Right cardiac atrium (tissue), 5 donors: Measurements from ENCODE around the gene CEP72. TPM values are rescaled to one million over a fixed set of nuclear protein-coding genes. Genes with fewer than 3 reads are reported as not detected.
"Not testable (repeated sequence)": the region's sequence is repeated elsewhere in the genome, so short reads cannot be mapped to it uniquely, and the experiment has no call there.

Experiments
- ATAC-seq, 2 donors: fragments of 200-7000 bp; cut with Tn5 transposase; one replicate each; pipeline versions ENCODE4 v1.8.0 to v1.9.1; 2020; ENCODE audit warnings: moderate library complexity in 2 of 2, mild to moderate bottlenecking in 1 of 2
- DNase-seq, 3 donors: peaks; one replicate each; pipeline ENCODE4 v3.0.0-alpha.2; 2020
- H3K27ac ChIP-seq: one replicate; pipeline ENCODE4 v1.5.1; 2013; ENCODE audit warnings: mild to moderate bottlenecking, low read length, control low read depth, moderate library complexity
- H3K27me3 ChIP-seq: one replicate; pipeline ENCODE4 v1.6.1; 2013; ENCODE audit not compliant: control insufficient read depth, insufficient read depth
- H3K4me1 ChIP-seq: one replicate; pipeline ENCODE4 v1.6.1; 2013; ENCODE audit warnings: low read length; ENCODE audit not compliant: control insufficient read depth, insufficient read depth
- H3K4me3 ChIP-seq: one replicate; pipeline ENCODE4 v1.5.1; 2013; ENCODE audit warnings: low read length, control low read depth
- H3K9me3 ChIP-seq: one replicate; pipeline ENCODE4 v1.6.1; 2013; ENCODE audit warnings: low read length; ENCODE audit not compliant: control insufficient read depth
- WGBS: extraction: QIAGEN DNeasy Blood & Tissue Kit; methylation state at CpG from one replicate; pipeline ENCODE4 v1.1.7; 2013; 5-methylcytosine and 5-hydroxymethylcytosine counted together
- intact Hi-C, 4 donors: fragments of 100-400 bp; cut with DNase I; formaldehyde crosslinking; loops; one replicate each; pipeline versions ENCODE4 v1.11.0 to v1.14.0; 2022 to 2023
- polyA plus RNA-seq: library from polyadenylated mRNA; stranded (reverse); fragments of 200-250 nt; gene quantifications from one replicate; pipeline ENCODE4 v1.2.3, GENCODE V29; 2013
- total RNA-seq, 4 donors: library from RNA; stranded (reverse); fragmentation: NEBNext Ultra II Directional; extraction: Animal tissue kit (Norgen Biotek cat#: 25700); gene quantifications; one replicate each; pipeline ENCODE4 v1.2.1, GENCODE V29; 2021
- donor health status: healthy with polysubstance abuse.
- donor health status: DM: no; HTN: yes; CAD: no.
- donor health status: DM: no; HTN: no; CAD: no.
- donor health status: DM: no; HTN: yes; CAD: no; lungs with severe emphysema.
- donor health status: DM: yes; HTN: yes; CAD: no.

CEP72 gene
- total and polyA plus RNA-seq, 5 donors = 1.1 to 3.4 (median 2.1) TPM

DNA sequence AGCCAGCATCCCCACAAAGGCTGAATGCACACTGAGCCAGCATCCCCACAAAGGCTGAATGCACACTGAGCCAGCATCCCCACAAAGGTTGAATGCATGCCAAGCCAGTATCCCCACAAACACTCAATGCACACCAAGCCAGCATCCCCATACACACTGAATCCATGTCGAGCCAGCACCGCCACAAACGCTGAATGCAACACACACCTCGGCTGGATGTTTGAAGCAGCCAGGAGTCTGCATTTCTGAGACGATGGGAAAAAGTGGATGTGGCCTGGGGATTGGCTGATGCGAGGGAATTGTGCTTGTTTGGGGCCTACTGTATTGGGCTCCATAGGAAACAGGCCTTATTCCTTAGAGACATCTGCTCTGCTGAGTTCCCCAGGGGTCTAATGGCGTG is 30.9 kb upstream of the CEP72 start:
- H3K27me3 ChIP-seq = no peaks in the 10 kb centered on the region
- H3K9me3 ChIP-seq = peaks cover under 1% of the 10 kb centered on the region
- WGBS = 77% methylated on average over 7 of the region's 7 CpGs
- intact Hi-C loops = no loop called here
- no peak overlapping the region for H3K27ac ChIP-seq
- no peak overlapping the region for H3K4me3 ChIP-seq
- DNase-seq (no peak), ATAC-seq (no peak)
- H3K4me1 ChIP-seq = no peaks in the 10 kb centered on the region

GRCh38 chr5:581941-582340 is 30.2 kb upstream of the CEP72 start:
- DNase-seq (no peak), ATAC-seq (no peak)
- no peak overlapping the region for H3K4me3 ChIP-seq
- no peaks in the 10 kb centered on the region for H3K4me1 ChIP-seq
- H3K9me3 ChIP-seq = no peaks in the 10 kb centered on the region
- H3K27me3 ChIP-seq = no peaks in the 10 kb centered on the region
- no peak overlapping the region for H3K27ac ChIP-seq
- WGBS = 88% methylated on average over 9 of the region's 9 CpGs
- intact Hi-C loops = no loop called here

- DNase-seq, H3K4me3 ChIP-seq, ATAC-seq, intact Hi-C loops, H3K9me3 ChIP-seq, H3K27me3 ChIP-seq, H3K4me1 ChIP-seq, H3K27ac ChIP-seq: not testable (repeated sequence)
- WGBS = 87% methylated on average over 3 of the region's 3 CpGs
Observed at GRCh38 chr5:582445-582844, 29.7 kb upstream of the CEP72 start.

DNA sequence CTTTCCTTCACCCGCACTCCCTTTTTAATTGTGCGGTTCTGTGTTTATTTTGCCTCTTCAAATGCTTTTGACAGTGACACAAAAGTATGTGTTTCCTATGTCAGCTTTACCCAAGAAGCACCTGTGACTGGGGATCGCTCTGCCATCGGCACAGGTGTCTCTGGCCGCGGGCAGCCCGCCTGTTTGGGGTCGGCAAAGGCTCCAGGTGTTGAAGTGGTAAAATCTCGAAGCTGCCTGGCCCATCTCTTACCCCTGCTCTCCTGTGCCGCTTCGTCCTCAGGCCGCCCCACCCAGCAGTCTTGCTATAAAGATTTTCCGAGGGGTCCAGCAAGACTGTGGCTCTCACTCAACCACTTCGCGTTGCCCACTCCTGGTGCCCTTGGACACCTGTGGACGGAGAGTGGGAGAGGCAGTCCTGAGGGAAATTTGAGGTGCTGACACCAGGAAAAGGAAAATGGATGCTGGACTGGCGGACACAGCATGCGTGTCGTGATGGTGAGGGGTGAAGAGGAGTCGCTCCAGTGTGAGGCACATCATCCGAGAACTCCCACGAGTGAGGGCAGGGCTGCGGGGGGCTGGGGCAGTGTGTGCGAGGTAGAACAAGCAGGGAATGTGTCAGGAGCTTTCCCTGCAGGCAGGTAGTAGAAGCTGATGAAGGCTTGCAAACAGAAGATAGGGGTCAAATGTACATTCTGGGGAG is 29.1 kb upstream of the CEP72 start:
- no peak overlapping the region for H3K27ac ChIP-seq

GRCh38 chr5:583645-584044 is 28.5 kb upstream of the CEP72 start:
- ATAC-seq = no peak
- no peak overlapping the region for H3K27ac ChIP-seq
- no peak overlapping the region for H3K4me3 ChIP-seq
- no peaks in the 10 kb centered on the region for H3K9me3 ChIP-seq
- H3K27me3 ChIP-seq = no peaks in the 10 kb centered on the region
- intact Hi-C loops = no loop called here
- 68% methylated on average over 2 of the region's 2 CpGs for WGBS
- H3K4me1 ChIP-seq = no peaks in the 10 kb centered on the region
- DNase-seq = no peak

More for the DNA sequence above, 29.1 kb upstream of the CEP72 start:
- no peaks in the 10 kb centered on the region for H3K4me1 ChIP-seq
- H3K27me3 ChIP-seq = no peaks in the 10 kb centered on the region
- no peak for DNase-seq
- H3K9me3 ChIP-seq = no peaks in the 10 kb centered on the region
- no peak overlapping the region for H3K4me3 ChIP-seq
- intact Hi-C loops = no loop called here
- 89% methylated on average over 24 of the region's 24 CpGs for WGBS
- ATAC-seq = no peak

DNA sequence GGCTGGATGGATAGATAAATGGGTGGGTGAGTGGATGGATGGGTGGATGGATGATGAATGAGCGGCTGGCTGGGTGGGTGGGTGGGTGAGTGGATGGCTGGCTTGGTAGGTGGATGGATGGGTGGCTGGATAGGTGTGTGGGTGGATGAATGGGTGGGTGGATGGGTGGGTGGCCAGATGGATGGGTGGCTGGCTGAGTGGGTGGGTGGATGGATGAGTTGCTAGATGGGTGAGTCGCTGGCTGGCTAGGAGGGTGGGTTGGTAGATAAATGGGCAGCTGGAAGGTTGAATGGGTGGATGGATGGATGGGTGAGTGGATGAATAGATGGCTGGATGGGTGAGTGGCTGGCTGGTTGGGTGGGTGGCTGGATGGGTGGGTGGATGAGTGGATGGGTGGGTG is 27.9 kb upstream of the CEP72 start:
- H3K4me3 ChIP-seq = no peak overlapping the region
- no peak overlapping the region for H3K27ac ChIP-seq
- no peaks in the 10 kb centered on the region for H3K27me3 ChIP-seq
- H3K9me3 ChIP-seq = peaks cover 1% of the 10 kb centered on the region
- 90% methylated on average over 2 of the region's 2 CpGs for WGBS
- no peak for ATAC-seq
- H3K4me1 ChIP-seq = no peaks in the 10 kb centered on the region
- no peak for DNase-seq
- intact Hi-C loops = no loop called here

GRCh38 chr5:584846-585245 is 27.3 kb upstream of the CEP72 start:
- H3K4me3 ChIP-seq = no peak overlapping the region
- DNase-seq (no peak), ATAC-seq (no peak)
- H3K27me3 ChIP-seq = no peaks in the 10 kb centered on the region
- intact Hi-C loops = no loop called here
- WGBS = 78% methylated on average over 2 of the region's 2 CpGs
- H3K27ac ChIP-seq = no peak overlapping the region
- no peaks in the 10 kb centered on the region for H3K4me1 ChIP-seq
- peaks cover 2% of the 10 kb centered on the region for H3K9me3 ChIP-seq

GRCh38 chr5:585556-585955 is 26.6 kb upstream of the CEP72 start:
- ATAC-seq (no peak), DNase-seq (no peak)
- H3K4me1 ChIP-seq = no peaks in the 10 kb centered on the region
- no peaks in the 10 kb centered on the region for H3K27me3 ChIP-seq
- intact Hi-C loops = no loop called here
- H3K27ac ChIP-seq = no peak overlapping the region
- no peak overlapping the region for H3K4me3 ChIP-seq
- H3K9me3 ChIP-seq = peaks cover 2% of the 10 kb centered on the region
- 79% methylated on average over 9 of the region's 9 CpGs for WGBS

DNA sequence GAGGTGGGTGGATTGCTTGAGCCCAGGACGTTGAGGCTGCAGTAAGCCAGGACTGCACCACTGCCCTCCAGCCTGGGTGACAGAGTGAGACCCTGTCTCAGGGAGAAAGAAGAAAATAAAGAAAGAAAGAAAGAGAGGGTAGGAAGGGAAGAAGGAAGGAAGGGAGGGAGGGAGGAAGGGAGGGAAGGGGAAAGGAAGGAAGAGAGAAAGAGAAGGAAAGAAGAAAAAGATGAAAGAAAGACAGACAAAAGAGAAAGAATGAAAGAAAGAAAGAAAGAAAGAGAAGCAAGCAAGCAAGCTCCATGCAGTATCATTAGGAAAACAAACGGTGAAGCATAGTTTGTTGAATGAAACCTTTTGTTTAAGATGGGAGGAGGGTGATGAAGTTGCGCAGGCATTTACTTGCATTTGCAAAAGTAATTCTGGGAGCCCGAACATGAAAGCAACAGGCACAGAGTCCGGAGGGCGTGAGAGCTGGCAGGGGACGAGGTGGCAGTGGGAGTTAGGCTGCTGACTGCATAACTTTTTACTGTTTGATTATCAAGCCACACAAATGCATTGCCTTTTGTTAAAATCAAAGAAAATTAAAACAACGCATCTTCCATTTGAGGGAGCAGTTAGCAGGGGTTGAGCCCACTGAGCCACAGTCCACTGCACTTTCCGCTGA is 26.0 kb upstream of the CEP72 start:
- no peak overlapping the region for H3K4me3 ChIP-seq
- ATAC-seq (no peak), DNase-seq (no peak)
- no peaks in the 10 kb centered on the region for H3K27me3 ChIP-seq
- H3K9me3 ChIP-seq = peaks cover 2% of the 10 kb centered on the region
- no peak overlapping the region for H3K27ac ChIP-seq
- intact Hi-C loops = no loop called here
- 53% methylated on average over 9 of the region's 9 CpGs for WGBS
- no peaks in the 10 kb centered on the region for H3K4me1 ChIP-seq

DNA sequence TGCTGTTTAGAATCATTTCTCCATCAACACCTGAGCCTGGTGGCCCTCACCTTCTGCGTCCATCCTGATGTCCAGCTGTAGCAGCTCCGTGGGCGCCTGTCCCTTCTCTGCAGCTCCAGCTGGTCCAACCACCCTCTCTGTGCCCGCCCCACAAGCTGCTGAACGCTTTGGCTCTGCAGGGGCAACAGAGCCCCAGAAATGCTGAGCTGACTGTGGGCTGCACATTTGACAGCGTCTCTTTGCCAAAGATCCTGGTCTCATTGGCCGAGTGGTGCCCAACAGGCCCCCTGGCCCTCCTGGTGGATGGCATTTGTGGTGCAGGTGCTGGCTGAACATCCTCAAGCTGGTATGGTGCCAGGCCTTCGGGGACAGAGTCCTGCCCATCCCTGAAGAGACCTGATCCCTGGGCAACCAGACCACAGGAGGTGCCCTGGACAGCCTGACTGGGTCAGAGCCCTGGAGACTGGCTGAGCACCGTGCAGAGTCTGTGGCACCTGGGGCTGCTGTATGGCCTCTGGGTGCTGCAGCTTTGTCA is 25.3 kb upstream of the CEP72 start:
- intact Hi-C loops = no loop called here
- Histone ChIP-seq H3K9me3 (peaks cover 2% of the 10 kb centered on the region), H3K27ac (no peak overlapping the region), H3K4me3 (no peak overlapping the region), H3K4me1 (no peaks in the 10 kb centered on the region), H3K27me3 (no peaks in the 10 kb centered on the region)
- 72% methylated on average over 9 of the region's 9 CpGs for WGBS
- ATAC-seq (peak in 1 of 2 donors; percentile 11), DNase-seq (no peak)

DNA sequence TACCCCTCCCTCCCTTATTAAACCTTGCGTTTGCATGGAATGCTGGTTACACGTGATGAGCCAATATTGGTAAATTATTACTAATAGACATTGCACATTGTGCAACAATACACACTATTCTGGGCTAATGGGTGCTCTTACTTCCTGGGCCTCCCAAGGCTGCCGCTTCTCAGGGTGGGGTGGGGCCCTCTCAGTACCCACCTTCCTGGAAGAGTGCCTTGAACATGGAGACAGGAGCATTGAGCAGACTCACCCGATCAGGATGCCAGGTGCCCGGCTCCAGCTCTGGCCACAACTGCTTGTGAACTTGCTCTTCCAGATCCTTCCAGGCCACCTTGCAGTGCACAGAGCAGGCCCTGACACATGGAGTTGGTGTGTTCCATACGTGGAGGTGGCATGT is 24.7 kb upstream of the CEP72 start:
- intact Hi-C loops = no loop called here
- no peak for ATAC-seq
- H3K4me3 ChIP-seq = no peak overlapping the region
- H3K27ac ChIP-seq = no peak overlapping the region
- WGBS = 87% methylated on average over 6 of the region's 6 CpGs
- H3K9me3 ChIP-seq = peaks cover 2% of the 10 kb centered on the region
- no peak for DNase-seq
- H3K4me1 ChIP-seq = no peaks in the 10 kb centered on the region
- no peaks in the 10 kb centered on the region for H3K27me3 ChIP-seq
